HEK293T (cell line): ENCODE data around the gene PSKH1.

Source experiments
- CTCF ChIA-PET: fragments of 350-600 bp; formaldehyde crosslinking; extraction: SDS; loops from one replicate; lab custom pipeline; 2021; ENCODE audit warnings: antibody characterized with exemption, inconsistent platforms; lab: Yijun Ruan, JAX
- POLR2A ChIA-PET: fragments of 350-600 bp; formaldehyde crosslinking; extraction: SDS; loops from one replicate; lab custom pipeline; 2020; ENCODE audit warnings: antibody characterized with exemption, inconsistent platforms; lab: Yijun Ruan, JAX
- DNase-seq: peaks from one replicate; pipeline ENCODE4 v3.0.0; 2012; ENCODE audit warnings: mixed read lengths; ENCODE audit errors: extremely low spot score
- ARNT ChIP-seq: fragments of 450-650 bp; IDR thresholded peaks from 2 replicates; pipeline ENCODE4 v1.6.1; 2017; ENCODE audit warnings: mild to moderate bottlenecking
- BHLHE40 ChIP-seq: fragments of 450-650 bp; IDR thresholded peaks from 2 replicates; pipeline ENCODE4 v1.6.1; 2016; ENCODE audit warnings: mild to moderate bottlenecking, moderate library complexity, borderline replicate concordance
- CTBP1 ChIP-seq: fragments of 450-650 bp; IDR thresholded peaks from 2 replicates; pipeline ENCODE4 v1.6.1; 2016; ENCODE audit warnings: borderline replicate concordance
- ELF4 ChIP-seq: fragments of 450-650 bp; IDR thresholded peaks from 2 replicates; pipeline ENCODE4 v1.6.1; 2017; ENCODE audit warnings: antibody characterized with exemption
- FOXA1 ChIP-seq: fragments of 450-650 bp; IDR thresholded peaks from 2 replicates; pipeline ENCODE4 v1.6.1; 2016; ENCODE audit warnings: mild to moderate bottlenecking
- FOXK2 ChIP-seq: fragments of 450-650 bp; IDR thresholded peaks from 2 replicates; pipeline ENCODE4 v1.6.1; 2016; ENCODE audit warnings: mild to moderate bottlenecking
- FOXM1 ChIP-seq: fragments of 450-650 bp; IDR thresholded peaks from 2 replicates; pipeline ENCODE4 v1.6.1; 2017; ENCODE audit warnings: mild to moderate bottlenecking, borderline replicate concordance
- HDGF ChIP-seq: fragments of 450-650 bp; IDR thresholded peaks from 2 replicates; pipeline ENCODE4 v1.6.1; 2017; ENCODE audit warnings: antibody characterized with exemption, borderline replicate concordance
- L3MBTL2 ChIP-seq: fragments of 450-650 bp; conservative IDR thresholded peaks from 2 replicates; pipeline ENCODE4 v1.6.1; 2016; ENCODE audit warnings: mild to moderate bottlenecking
- LEF1 ChIP-seq: fragments of 450-650 bp; IDR thresholded peaks from 2 replicates; pipeline ENCODE4 v1.6.1; 2017; ENCODE audit warnings: mild to moderate bottlenecking, borderline replicate concordance
- NFRKB ChIP-seq: fragments of 450-650 bp; IDR thresholded peaks from 2 replicates; pipeline ENCODE4 v1.6.1; 2016; ENCODE audit warnings: mild to moderate bottlenecking, moderate library complexity
- SP1 ChIP-seq: fragments of 450-650 bp; IDR thresholded peaks from 2 replicates; pipeline ENCODE4 v1.6.1; 2017
- SUZ12 ChIP-seq: fragments of 450-650 bp; IDR thresholded peaks from 2 replicates; pipeline ENCODE4 v1.6.1; 2016; ENCODE audit warnings: mild to moderate bottlenecking
- TARDBP ChIP-seq: fragments of 450-650 bp; IDR thresholded peaks from 2 replicates; pipeline ENCODE4 v1.6.1; 2016
- ZNF384 ChIP-seq: fragments of 450-650 bp; IDR thresholded peaks from 2 replicates; pipeline ENCODE4 v1.6.1; 2016
- TF ChIP-seq, protein P1 (sequence below): fragments of 450-650 bp; IDR thresholded peaks from 2 replicates; pipeline ENCODE4 v1.6.1; 2016

PSKH1 gene

DNA sequence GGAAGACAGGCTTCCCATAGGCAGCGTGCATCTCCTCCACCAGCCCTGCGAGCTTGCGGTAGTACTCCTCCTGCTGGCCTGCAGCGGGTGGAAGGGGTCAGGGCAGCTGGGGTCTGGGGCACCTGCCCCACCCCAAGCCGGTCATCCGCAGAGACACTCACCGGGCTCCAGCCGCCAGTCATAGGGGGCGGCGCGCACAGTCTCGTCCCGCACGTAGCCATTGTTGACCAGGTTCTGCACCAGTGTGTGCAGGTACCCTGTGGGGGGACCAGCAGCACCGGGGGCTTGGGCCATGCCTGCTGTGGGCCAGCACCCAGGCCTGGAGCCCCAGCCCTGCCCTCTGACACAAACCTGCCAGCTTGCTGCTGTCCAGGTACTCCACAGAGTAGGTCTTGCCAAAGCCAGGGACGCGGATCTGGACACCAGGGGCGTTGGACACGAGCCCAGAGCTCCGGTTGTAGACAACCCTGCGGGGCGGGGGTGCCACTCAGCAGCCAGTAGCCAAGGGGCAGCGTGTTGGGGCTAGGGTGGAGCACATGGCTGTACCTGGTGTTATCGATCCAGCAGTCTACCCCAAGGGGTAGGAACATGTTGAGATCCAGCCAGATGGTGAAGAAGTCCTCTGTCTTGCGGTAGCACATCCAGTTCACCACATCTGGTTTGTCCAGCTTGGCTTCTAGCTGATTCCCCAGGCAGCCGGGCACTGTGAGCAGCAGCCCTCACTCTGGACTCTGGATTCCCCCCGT, 49.6 kb downstream of the PSKH1 start:
- CTCF ChIA-PET = interaction anchor here (0.7 to 1.3 kb wide), 3 partner anchors 8 to 126 kb away, joined by 3 to 4 read pairs (median 4); no protein-coding TSS in a partner anchor
- POLR2A ChIA-PET = interaction anchor here (1.4 kb wide), 1 partner anchor 18 kb away, joined by 3 read pairs; no protein-coding TSS in a partner anchor

DNA sequence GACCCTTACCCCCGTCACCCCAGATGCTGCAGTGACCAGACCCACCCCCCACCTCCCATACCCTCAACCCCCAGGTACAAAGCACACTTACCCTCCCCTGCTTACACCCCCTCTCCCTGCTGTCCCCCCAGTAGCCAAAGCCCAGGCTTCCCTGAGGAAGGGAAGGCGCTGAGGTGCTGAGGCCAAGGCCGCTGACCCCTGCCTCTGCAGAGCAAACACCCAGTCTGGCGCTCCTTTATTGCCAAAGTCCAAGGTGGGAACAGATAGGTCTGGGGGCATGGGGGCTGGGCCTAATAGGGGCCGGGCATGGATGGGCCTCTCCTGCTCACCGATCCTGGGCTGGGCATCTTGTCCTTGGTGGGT, 50.2 kb downstream of the PSKH1 start:
- no peak for DNase-seq
- POLR2A ChIA-PET = interaction anchor here (1.6 kb wide), 1 partner anchor 8 kb away, joined by 10 read pairs; no protein-coding TSS in a partner anchor
- TF ChIP-seq FOXA1 = no peak
- TF ChIP-seq L3MBTL2 = no peak
- no peak for TF ChIP-seq FOXM1
- no peak for TF ChIP-seq LEF1
- TF ChIP-seq SUZ12 = no peak
- TF ChIP-seq CTBP1 = no peak
- TF ChIP-seq ZNF384 = no peak
- TF ChIP-seq NFRKB = no peak
- no peak for TF ChIP-seq ARNT
- TF ChIP-seq BHLHE40 = no peak
- TF ChIP-seq FOXK2 = no peak
- TF ChIP-seq TARDBP = no peak
- no peak for TF ChIP-seq SP1
- no peak for TF ChIP-seq ELF4
- CTCF ChIA-PET = interaction anchor here (0.7 to 1.3 kb wide), 2 partner anchors 127 to 276 kb away, joined by 3 read pairs; partner anchors contain the start of genes C16orf86 and ENKD1

More for the DNA sequence above, 49.6 kb downstream of the PSKH1 start:
- TF ChIP-seq CTBP1 (no peak), SUZ12 (no peak), ZNF384 (no peak), TARDBP (no peak), L3MBTL2 (no peak), FOXK2 (no peak), LEF1 (no peak), ARNT (no peak), HDGF (no peak), ELF4 (no peak)
- TF ChIP-seq, protein P1, sequence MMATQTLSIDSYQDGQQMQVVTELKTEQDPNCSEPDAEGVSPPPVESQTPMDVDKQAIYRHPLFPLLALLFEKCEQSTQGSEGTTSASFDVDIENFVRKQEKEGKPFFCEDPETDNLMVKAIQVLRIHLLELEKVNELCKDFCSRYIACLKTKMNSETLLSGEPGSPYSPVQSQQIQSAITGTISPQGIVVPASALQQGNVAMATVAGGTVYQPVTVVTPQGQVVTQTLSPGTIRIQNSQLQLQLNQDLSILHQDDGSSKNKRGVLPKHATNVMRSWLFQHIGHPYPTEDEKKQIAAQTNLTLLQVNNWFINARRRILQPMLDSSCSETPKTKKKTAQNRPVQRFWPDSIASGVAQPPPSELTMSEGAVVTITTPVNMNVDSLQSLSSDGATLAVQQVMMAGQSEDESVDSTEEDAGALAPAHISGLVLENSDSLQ = no peak
- DNase-seq = no peak

DNA sequence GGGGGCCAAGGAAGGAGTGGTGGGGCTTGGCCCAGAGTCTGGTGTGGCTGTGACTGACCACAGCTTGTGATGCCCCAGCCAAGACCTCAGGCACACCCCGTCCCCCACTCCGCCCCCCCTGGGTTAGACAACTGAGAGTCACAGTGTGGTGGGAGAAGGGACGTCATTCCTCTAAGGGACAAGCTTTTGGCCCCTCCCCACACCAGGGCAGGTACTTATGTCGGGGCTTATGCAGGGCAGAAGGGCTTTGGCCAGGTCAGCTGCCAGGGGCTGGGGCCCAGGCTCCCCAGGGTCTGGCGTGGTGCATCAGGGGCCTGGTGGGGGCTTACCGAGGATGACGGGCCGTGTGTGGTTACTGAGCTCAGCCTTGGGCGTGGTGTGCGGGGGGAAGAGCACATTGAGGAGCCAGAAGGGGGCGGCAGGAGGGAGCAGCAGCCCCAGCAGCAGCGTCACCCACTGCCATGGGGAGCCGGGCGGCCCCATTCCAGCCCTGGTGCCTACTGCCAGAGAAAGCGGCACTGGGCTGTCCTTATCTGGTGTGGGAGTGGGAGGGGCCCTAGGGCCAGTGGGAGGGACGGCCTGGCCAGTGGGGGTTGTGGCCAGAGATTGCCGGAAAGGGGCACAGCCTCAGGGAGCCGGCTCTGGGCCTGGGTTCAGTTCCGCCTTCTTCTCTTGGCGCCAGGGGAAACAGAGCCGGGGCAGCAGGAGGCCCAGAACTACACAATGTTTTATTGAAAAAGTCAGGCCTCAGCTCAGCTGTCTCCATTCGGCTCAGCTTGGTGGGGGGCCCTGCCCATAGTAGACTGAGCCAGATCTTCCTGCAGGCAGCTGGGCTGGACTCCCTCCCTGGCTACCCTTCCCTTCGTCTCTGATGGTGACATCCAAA, 50.8 kb downstream of the PSKH1 start, which contains the start of gene LCAT:
LCAT (minus strand) TSS at position 502 of the 886 bp plus-strand sequence; CDS start at position 483, 19 bp downstream.
- POLR2A ChIA-PET = interaction anchor here (1.6 kb wide), 1 partner anchor 8 kb away, joined by 10 read pairs; no protein-coding TSS in a partner anchor
- TF ChIP-seq FOXK2 (no peak), SUZ12 (no peak), TARDBP (no peak), L3MBTL2 (no peak), SP1 (no peak), ARNT (no peak), NFRKB (no peak), CTBP1 (no peak)
- TF ChIP-seq, protein P1 = no peak
- CTCF ChIA-PET = interaction anchor here (0.7 to 1.3 kb wide), 2 partner anchors 127 to 277 kb away, joined by 3 read pairs; partner anchors contain the start of genes C16orf86 and ENKD1
- no peak for DNase-seq

DNA sequence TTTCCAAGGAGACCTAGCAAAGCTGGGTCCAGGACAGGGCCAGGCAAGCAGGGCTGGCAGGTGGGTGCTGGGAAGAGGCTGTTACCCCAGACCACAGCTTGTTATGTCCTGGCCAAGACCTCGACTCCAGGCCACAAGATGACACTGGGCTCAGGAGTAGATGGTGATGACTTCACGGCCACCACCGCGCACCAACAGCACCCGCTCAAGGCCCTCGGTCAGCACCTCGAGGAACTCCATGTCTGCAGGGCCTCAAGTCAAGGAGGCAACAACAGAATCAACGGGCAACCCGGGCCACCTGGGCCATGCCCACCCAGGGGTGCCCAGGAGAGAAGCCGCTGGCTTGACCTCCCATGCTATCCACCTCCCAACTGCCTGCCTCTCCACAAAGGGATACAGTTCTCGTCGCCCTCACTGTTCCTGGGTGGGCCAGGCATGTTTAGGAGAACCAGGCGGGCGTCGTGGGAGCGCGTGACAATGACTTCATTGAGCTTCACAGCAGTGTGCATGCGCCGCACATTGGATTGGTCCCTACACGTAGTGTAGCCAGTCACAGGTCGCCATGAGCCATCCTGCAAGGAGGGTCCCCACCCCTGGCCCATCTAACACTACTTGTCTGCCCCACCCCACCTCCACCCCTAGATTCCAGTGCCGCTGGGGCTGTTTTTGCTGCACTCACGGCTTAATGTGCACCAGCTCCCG, 51.8 kb downstream of the PSKH1 start:
- TF ChIP-seq FOXK2 = no peak
- TF ChIP-seq SP1 = no peak
- TF ChIP-seq BHLHE40 = no peak
- no peak for TF ChIP-seq L3MBTL2
- no peak for TF ChIP-seq ZNF384
- ChIA-PET CTCF (no interaction called here), POLR2A (interaction anchor here (1.1 to 1.6 kb wide), 2 partner anchors 9 kb away, joined by 3 to 10 read pairs; no protein-coding TSS in a partner anchor)
- no peak for DNase-seq

DNA sequence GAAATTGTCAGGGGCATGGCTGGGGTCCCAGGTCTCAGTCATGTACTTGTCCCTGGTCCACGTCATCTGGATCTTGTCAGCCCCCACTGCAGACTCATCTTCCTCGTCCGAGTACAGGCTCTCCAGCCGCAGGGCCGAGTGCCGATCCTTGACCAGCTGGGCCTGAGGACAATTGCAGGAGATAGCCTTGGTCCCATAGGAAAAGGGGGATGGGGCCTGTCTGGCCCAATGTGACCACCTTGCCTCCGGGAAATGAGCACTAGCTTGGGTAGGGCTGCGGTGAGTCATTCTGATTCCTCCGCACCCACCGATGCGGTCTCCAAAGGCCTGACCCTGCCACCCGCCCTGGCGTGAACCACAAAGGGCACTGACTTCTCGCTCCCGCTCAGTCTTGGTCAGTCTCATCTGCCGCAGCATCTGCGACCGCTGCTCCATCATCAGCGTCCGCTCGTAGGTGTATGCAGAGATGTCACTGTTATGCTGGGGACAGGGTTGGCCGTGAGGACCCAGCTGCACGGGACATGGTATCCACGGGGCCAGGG, 52.4 kb downstream of the PSKH1 start:
- DNase-seq = no peak
- CTCF ChIA-PET = no interaction called here
- TF ChIP-seq SUZ12 = no peak
- POLR2A ChIA-PET = interaction anchor here (1.1 kb wide), 1 partner anchor 9 kb away, joined by 3 read pairs; no protein-coding TSS in a partner anchor

DNA sequence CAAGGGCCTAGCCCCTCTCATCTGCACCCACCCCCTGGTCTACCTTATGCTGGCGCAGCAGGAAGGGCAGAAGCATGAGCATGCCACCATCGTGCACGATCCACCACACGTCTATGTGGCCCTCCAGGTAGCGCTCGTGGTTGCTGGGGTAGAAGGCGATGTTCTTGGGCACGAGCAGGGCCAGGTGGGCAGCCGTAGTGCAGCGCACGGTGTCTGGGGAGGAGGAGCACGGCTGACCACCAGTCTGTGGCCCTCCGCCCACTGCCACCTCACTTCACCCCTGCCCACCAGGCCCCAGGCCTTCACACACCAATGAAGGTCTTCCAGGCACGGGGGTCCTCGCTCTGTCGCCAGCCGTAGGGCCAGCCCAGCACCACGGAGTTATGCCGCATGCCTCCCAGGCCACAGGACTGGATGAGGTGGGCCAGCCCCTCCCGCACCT, 53.1 kb downstream of the PSKH1 start:
- ChIA-PET CTCF (no interaction called here), POLR2A (interaction anchor here (0.8 to 1.1 kb wide), 2 partner anchors 8 to 15 kb away, joined by 3 read pairs; partner anchors contain the start of gene CTRL)
- no peak for TF ChIP-seq L3MBTL2
- no peak for TF ChIP-seq FOXK2
- TF ChIP-seq ARNT = no peak
- TF ChIP-seq ELF4 = no peak
- no peak for TF ChIP-seq CTBP1
- no peak for TF ChIP-seq SP1
- no peak for TF ChIP-seq NFRKB
- no peak for TF ChIP-seq LEF1
- no peak for TF ChIP-seq FOXM1
- TF ChIP-seq BHLHE40 = no peak
- TF ChIP-seq, protein P1 = no peak
- TF ChIP-seq FOXA1 = no peak
- no peak for TF ChIP-seq SUZ12
- TF ChIP-seq TARDBP = no peak
- TF ChIP-seq HDGF = no peak
- no peak for TF ChIP-seq ZNF384
- no peak for DNase-seq
